HG02623 (cell line): ENCODE measurements around the gene PRKAR1B.

Source experiments
- ATAC-seq: cut with Tn5 transposase; IDR thresholded peaks from one replicate; pipeline ENCODE4 v1.9.1; 2021; ENCODE audit warnings: moderate library complexity; ENCODE audit not compliant: unreplicated experiment

The PRKAR1B gene

GRCh38 chr7:741850-742249, 14.8 kb upstream of the PRKAR1B start:
- no peak for ATAC-seq

- ATAC-seq, result no peak
Observed at GRCh38 chr7:741191-741671, 14.2 kb upstream of the PRKAR1B start.

GRCh38 chr7:739983-740942, 13.2 kb upstream of the PRKAR1B start:
- no peak for ATAC-seq

GRCh38 chr7:739455-739982, 12.4 kb upstream of the PRKAR1B start:
- no peak for ATAC-seq

GRCh38 chr7:738723-739454, 11.8 kb upstream of the PRKAR1B start:
- no peak for ATAC-seq

GRCh38 chr7:738241-738640, 11.2 kb upstream of the PRKAR1B start:
- ATAC-seq, result no peak

GRCh38 chr7:734808-735207, 7.7 kb upstream of the PRKAR1B start:
- ATAC-seq, result no peak

GRCh38 chr7:734214-734613, 7.1 kb upstream of the PRKAR1B start:
- ATAC-seq, result no peak

GRCh38 chr7:732556-732955, 5.5 kb upstream of the PRKAR1B start:
- no peak for ATAC-seq

GRCh38 chr7:732094-732541, 5.0 kb upstream of the PRKAR1B start:
- no peak for ATAC-seq

- ATAC-seq, result no peak
Observed at GRCh38 chr7:731440-732085, 4.5 kb upstream of the PRKAR1B start.

- ATAC-seq, result no peak
Observed at GRCh38 chr7:730501-731439, 3.7 kb upstream of the PRKAR1B start.

- no peak for ATAC-seq
Observed at GRCh38 chr7:729140-730000, 2.3 kb upstream of the PRKAR1B start.

GRCh38 chr7:728602-729001, 1.5 kb upstream of the PRKAR1B start:
- ATAC-seq, result no peak

GRCh38 chr7:727806-728460, 852 bp upstream of the PRKAR1B start:
- ATAC-seq, result no peak

GRCh38 chr7:726854-727103, 302 bp downstream of the PRKAR1B start:
- ATAC-seq, result peak; percentile 28

- ATAC-seq, result peak; percentile 80
Observed at GRCh38 chr7:726084-726853, 812 bp downstream of the PRKAR1B start, which contains the start of gene DNAAF5. Gene DNAAF5 (plus strand): TSS chr7:726699. CDS start chr7:726721, 22 bp downstream.
